ENCODE results near the gene DPP10. TPM values are rescaled to one million over a fixed set of nuclear protein-coding genes. Genes with fewer than 3 reads are reported as not detected.

The DPP10 gene
- total RNA-seq, 1 donor from 2014 or later = not detected

GRCh38 chr2:115867024-115867423, 1424.6 kb downstream of the DPP10 start:
- DNase-seq (ENCODE audit: low read depth, low spot score) = no peak

GRCh38 chr2:115874427-115874826, 1432.0 kb downstream of the DPP10 start:
- DNase-seq (ENCODE audit: low read depth, low spot score) = no peak

GRCh38 chr2:115880558-115880957, 1438.1 kb downstream of the DPP10 start:
- DNase-seq (ENCODE audit: low read depth, low spot score) = no peak

- no peak for DNase-seq (ENCODE audit: low read depth, low spot score)
Observed at GRCh38 chr2:115887209-115887776, 1444.9 kb downstream of the DPP10 start.
